GM23338 (cell line): Measurements from ENCODE around the gene RNU1-1. TPM values are rescaled to one million over a fixed set of nuclear protein-coding genes. Genes with fewer than 3 reads are reported as not detected.

ENCODE experiments used
- ATAC-seq: fragments of 200-7000 bp; cut with Tn5 transposase; 3 replicates; pipeline ENCODE4 v1.9.1; 2020
- DNase-seq: peaks from one replicate; pipeline ENCODE4 v3.0.0-alpha.2; 2015; ENCODE audit warnings: low spot score
- H2AFZ ChIP-seq: fragments of 200-600 bp; sonication (generic); 2 replicates; pipeline ENCODE4 v1.8.0; 2016; ENCODE audit warnings: antibody characterized with exemption, mild to moderate bottlenecking, moderate library complexity
- H3F3A ChIP-seq: fragments of 200-600 bp; sonication (generic); replicated peaks from 2 replicates; pipeline ENCODE4 v1.8.0; 2017; ENCODE audit warnings: antibody characterized with exemption, mixed run types, low read depth
- H3K27ac ChIP-seq: fragments of 200-600 bp; sonication (generic); 2 replicates; pipeline ENCODE4 v1.6.1; 2016; ENCODE audit warnings: low read depth
- H3K27me3 ChIP-seq: fragments of 200-600 bp; sonication (generic); 2 replicates; pipeline ENCODE4 v1.8.0; 2016; ENCODE audit warnings: mild to moderate bottlenecking, mixed run types, moderate library complexity; ENCODE audit not compliant: insufficient read depth
- H3K36me3 ChIP-seq: fragments of 200-600 bp; sonication (generic); 2 replicates; pipeline ENCODE4 v1.8.0; 2016; ENCODE audit warnings: mild to moderate bottlenecking; ENCODE audit not compliant: insufficient read depth
- H3K4me1 ChIP-seq: fragments of 200-600 bp; sonication (generic); 2 replicates; pipeline ENCODE4 v1.8.0; 2016; ENCODE audit warnings: mild to moderate bottlenecking, moderate library complexity; ENCODE audit not compliant: insufficient read depth
- H3K4me2 ChIP-seq: fragments of 200-600 bp; sonication (generic); 2 replicates; pipeline ENCODE4 v1.7.1; 2017; ENCODE audit warnings: mixed run types
- H3K4me3 ChIP-seq: fragments of 200-600 bp; sonication (generic); 2 replicates; pipeline ENCODE4 v1.6.1; 2016; ENCODE audit warnings: mixed run types
- H3K79me2 ChIP-seq: fragments of 200-600 bp; sonication (generic); replicated peaks from 2 replicates; pipeline ENCODE4 v1.8.0; 2017; ENCODE audit warnings: mild to moderate bottlenecking; ENCODE audit not compliant: insufficient read depth
- H3K9me2 ChIP-seq: fragments of 200-600 bp; sonication (generic); 2 replicates; pipeline ENCODE4 v1.8.0; 2017; ENCODE audit not compliant: insufficient read depth
- H4K20me1 ChIP-seq: fragments of 200-600 bp; sonication (generic); replicated peaks from 2 replicates; pipeline ENCODE4 v1.8.0; 2017; ENCODE audit warnings: mild to moderate bottlenecking; ENCODE audit not compliant: insufficient read depth
- H3K27ac Mint-ChIP-seq: 2 replicates; pipeline ENCODE4 v1.8.0; 2020; ENCODE audit warnings: inconsistent platforms, mild to moderate bottlenecking, moderate library complexity, mixed read lengths
- H3K27me3 Mint-ChIP-seq: 3 replicates; pipeline ENCODE4 v1.8.0; 2022; ENCODE audit warnings: low read depth, mild to moderate bottlenecking, moderate library complexity, mixed read lengths, inconsistent platforms; ENCODE audit not compliant: insufficient read depth, poor library complexity
- H3K36me3 Mint-ChIP-seq: 3 replicates; pipeline ENCODE4 v1.8.0; 2021; ENCODE audit warnings: low read depth, mild to moderate bottlenecking, inconsistent platforms, moderate library complexity, mixed read lengths
- H3K4me1 Mint-ChIP-seq: 3 replicates; pipeline ENCODE4 v1.8.0; 2020; ENCODE audit warnings: mild to moderate bottlenecking, inconsistent platforms, mixed read lengths
- H3K4me3 Mint-ChIP-seq: 3 replicates; pipeline ENCODE4 v1.8.0; 2021; ENCODE audit warnings: moderate library complexity, mild to moderate bottlenecking, inconsistent platforms, mixed read lengths
- H3K9me3 Mint-ChIP-seq: 3 replicates; pipeline ENCODE4 v1.8.0; 2020; ENCODE audit warnings: moderate library complexity, mild to moderate bottlenecking, inconsistent platforms, mixed read lengths
- CREB1 ChIP-seq: fragments of 250-450 bp; sonication (Bioruptor Pico); IDR thresholded peaks from 2 replicates; pipeline ENCODE4 v1.5.0; 2020; ENCODE audit warnings: low read depth, mild to moderate bottlenecking, moderate library complexity
- EZH2 ChIP-seq: fragments of 200-600 bp; sonication (generic); IDR thresholded peaks from one replicate; pipeline ENCODE4 v1.8.0; 2017; ENCODE audit warnings: antibody characterized with exemption, mild to moderate bottlenecking, low read depth; ENCODE audit not compliant: unreplicated experiment
- EZH2phosphoT487 ChIP-seq: fragments of 200-600 bp; sonication (generic); IDR thresholded peaks from one replicate; pipeline ENCODE4 v1.8.1; 2018; ENCODE audit warnings: antibody characterized with exemption; ENCODE audit not compliant: unreplicated experiment
- JUNB ChIP-seq: IDR thresholded peaks from one replicate; pipeline ENCODE4 v1.6.1; 2016; ENCODE audit warnings: antibody characterized with exemption; ENCODE audit not compliant: unreplicated experiment
- NANOG ChIP-seq: IDR thresholded peaks from 2 replicates; pipeline ENCODE4 v1.6.1; 2016; ENCODE audit warnings: antibody characterized with exemption, borderline replicate concordance
- POLR2AphosphoS5 ChIP-seq: IDR thresholded peaks from 2 replicates; pipeline ENCODE4 v1.6.1; 2016; ENCODE audit warnings: antibody characterized with exemption, low read depth
- STAT1 ChIP-seq: IDR thresholded peaks from one replicate; pipeline ENCODE4 v1.6.1; 2016; ENCODE audit warnings: antibody characterized with exemption; ENCODE audit not compliant: unreplicated experiment
- ZNF114 ChIP-seq: fragments of 250-450 bp; sonication (Bioruptor Pico); IDR thresholded peaks from 2 replicates; pipeline ENCODE4 v1.5.0; 2020; ENCODE audit warnings: mild to moderate bottlenecking, moderate library complexity
- ZNF331 ChIP-seq: fragments of 250-450 bp; sonication (Bioruptor Pico); IDR thresholded peaks from 2 replicates; pipeline ENCODE4 v1.5.0; 2020; ENCODE audit warnings: low read depth, mild to moderate bottlenecking, moderate library complexity
- polyA plus RNA-seq: library from polyadenylated mRNA; unstranded; fragments of >200 nt; fragmentation: Nextera tagmentation; extraction: Ambion mirVana; gene quantifications from 2 replicates; pipeline ENCODE4 v1.2.1, GENCODE V29; 2016
- total RNA-seq: library from RNA; depleted of rRNA; stranded (reverse); fragments of >200 nt; shearing (Covaris generic); gene quantifications from 2 replicates; pipeline ENCODE4 v1.2.3, GENCODE V29; 2014
- TF ChIP-seq, protein P1 (sequence below): fragments of 250-450 bp; sonication (Bioruptor Pico); IDR thresholded peaks from 2 replicates; pipeline ENCODE4 v1.5.0; 2020; ENCODE audit warnings: mild to moderate bottlenecking, moderate library complexity
- TF ChIP-seq, protein P2 (sequence below), 2 experiments: fragments of 200-600 bp in 1 of 2; sonication (generic) in 1 of 2; conservative IDR thresholded peaks; 2 replicates each; pipeline versions ENCODE4 v1.5.1 to v1.6.1; 2016 to 2017; ENCODE audit warnings: antibody characterized with exemption in 2 of 2, low read depth in 2 of 2, mild to moderate bottlenecking in 2 of 2, moderate library complexity in 1 of 2
- TF ChIP-seq, protein P3 (sequence below): IDR thresholded peaks from one replicate; pipeline ENCODE4 v1.6.1; 2018; ENCODE audit warnings: antibody characterized with exemption; ENCODE audit not compliant: unreplicated experiment

The RNU1-1 gene
- total and polyA plus RNA-seq, 2 experiments from 2014 or later = not detected

DNA sequence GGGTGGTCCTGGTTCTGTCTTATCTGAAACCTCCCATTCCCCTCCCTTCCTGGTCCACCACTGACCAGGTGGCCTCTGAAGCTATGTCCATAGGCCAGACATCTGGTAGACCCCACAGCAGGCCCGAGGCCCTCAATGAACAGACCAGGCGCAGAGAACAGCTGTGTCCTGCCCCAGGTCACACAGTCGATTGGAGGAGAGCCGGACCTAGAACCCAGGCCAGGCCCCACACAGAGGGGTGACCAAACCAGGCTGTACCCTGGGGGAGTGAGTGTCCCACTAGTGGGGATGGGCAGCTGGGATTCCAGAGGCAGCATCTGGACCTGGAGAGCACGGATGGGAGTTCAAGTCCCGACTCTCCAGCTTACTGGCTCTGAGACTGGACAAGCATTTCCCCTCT is 29.2 kb downstream of the RNU1-1 start (continued):
- TF ChIP-seq, protein P1, sequence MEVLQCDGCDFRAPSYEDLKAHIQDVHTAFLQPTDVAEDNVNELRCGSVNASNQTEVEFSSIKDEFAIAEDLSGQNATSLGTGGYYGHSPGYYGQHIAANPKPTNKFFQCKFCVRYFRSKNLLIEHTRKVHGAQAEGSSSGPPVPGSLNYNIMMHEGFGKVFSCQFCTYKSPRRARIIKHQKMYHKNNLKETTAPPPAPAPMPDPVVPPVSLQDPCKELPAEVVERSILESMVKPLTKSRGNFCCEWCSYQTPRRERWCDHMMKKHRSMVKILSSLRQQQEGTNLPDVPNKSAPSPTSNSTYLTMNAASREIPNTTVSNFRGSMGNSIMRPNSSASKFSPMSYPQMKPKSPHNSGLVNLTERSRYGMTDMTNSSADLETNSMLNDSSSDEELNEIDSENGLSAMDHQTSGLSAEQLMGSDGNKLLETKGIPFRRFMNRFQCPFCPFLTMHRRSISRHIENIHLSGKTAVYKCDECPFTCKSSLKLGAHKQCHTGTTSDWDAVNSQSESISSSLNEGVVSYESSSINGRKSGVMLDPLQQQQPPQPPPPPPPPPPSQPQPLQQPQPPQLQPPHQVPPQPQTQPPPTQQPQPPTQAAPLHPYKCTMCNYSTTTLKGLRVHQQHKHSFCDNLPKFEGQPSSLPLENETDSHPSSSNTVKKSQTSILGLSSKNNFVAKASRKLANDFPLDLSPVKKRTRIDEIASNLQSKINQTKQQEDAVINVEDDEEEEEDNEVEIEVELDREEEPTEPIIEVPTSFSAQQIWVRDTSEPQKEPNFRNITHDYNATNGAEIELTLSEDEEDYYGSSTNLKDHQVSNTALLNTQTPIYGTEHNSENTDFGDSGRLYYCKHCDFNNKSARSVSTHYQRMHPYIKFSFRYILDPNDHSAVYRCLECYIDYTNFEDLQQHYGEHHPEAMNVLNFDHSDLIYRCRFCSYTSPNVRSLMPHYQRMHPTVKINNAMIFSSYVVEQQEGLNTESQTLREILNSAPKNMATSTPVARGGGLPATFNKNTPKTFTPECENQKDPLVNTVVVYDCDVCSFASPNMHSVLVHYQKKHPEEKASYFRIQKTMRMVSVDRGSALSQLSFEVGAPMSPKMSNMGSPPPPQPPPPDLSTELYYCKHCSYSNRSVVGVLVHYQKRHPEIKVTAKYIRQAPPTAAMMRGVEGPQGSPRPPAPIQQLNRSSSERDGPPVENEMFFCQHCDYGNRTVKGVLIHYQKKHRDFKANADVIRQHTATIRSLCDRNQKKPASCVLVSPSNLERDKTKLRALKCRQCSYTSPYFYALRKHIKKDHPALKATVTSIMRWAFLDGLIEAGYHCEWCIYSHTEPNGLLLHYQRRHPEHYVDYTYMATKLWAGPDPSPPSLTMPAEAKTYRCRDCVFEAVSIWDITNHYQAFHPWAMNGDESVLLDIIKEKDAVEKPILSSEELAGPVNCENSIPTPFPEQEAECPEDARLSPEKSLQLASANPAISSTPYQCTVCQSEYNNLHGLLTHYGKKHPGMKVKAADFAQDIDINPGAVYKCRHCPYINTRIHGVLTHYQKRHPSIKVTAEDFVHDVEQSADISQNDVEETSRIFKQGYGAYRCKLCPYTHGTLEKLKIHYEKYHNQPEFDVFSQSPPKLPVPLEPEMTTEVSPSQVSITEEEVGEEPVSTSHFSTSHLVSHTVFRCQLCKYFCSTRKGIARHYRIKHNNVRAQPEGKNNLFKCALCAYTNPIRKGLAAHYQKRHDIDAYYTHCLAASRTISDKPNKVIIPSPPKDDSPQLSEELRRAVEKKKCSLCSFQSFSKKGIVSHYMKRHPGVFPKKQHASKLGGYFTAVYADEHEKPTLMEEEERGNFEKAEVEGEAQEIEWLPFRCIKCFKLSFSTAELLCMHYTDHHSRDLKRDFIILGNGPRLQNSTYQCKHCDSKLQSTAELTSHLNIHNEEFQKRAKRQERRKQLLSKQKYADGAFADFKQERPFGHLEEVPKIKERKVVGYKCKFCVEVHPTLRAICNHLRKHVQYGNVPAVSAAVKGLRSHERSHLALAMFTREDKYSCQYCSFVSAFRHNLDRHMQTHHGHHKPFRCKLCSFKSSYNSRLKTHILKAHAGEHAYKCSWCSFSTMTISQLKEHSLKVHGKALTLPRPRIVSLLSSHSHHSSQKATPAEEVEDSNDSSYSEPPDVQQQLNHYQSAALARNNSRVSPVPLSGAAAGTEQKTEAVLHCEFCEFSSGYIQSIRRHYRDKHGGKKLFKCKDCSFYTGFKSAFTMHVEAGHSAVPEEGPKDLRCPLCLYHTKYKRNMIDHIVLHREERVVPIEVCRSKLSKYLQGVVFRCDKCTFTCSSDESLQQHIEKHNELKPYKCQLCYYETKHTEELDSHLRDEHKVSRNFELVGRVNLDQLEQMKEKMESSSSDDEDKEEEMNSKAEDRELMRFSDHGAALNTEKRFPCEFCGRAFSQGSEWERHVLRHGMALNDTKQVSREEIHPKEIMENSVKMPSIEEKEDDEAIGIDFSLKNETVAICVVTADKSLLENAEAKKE (CRISPR knock-in tag) = no peak
- no peak for TF ChIP-seq ZNF114 (CRISPR knock-in tag)
- no peak for TF ChIP-seq CREB1 (CRISPR knock-in tag)

DNA sequence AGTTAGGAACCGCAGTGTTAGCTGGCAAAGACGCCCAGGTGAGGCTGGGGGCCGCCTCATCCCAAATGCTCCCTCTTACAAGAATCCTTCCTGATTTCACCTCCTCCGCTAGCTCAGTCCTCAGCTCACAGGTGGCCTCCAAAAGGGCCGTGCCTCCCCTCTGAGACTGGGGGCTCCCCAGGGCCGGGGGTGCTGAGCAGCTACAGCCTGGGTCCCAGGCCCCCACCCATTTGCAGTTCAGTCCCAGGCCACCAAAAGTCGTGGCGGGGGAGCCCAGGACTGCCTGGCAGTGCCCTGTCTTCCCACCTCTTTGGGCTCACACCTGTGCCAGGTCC is 29.6 kb downstream of the RNU1-1 start:
- H3F3A ChIP-seq = no peaks in the 10 kb centered on the region
- H3K4me3 Mint-ChIP-seq = no peak overlapping the region
- no peak for ATAC-seq
- H3K4me1 ChIP-seq = no peaks in the 10 kb centered on the region
- H3K36me3 ChIP-seq = 0 out of 2 replicates have a peak, but pooled peaks cover 3% of the 10 kb centered on the region
- no peaks in the 10 kb centered on the region for H3K4me1 Mint-ChIP-seq
- peaks cover 24% of the 10 kb centered on the region for H3K36me3 Mint-ChIP-seq
- DNase-seq = no peak
- no peak overlapping the region for H3K4me2 ChIP-seq
- H3K27me3 Mint-ChIP-seq = peaks cover 4% of the 10 kb centered on the region
- no peak overlapping the region for H3K4me3 ChIP-seq
- no peaks in the 10 kb centered on the region for H3K9me2 ChIP-seq
- H2AFZ ChIP-seq = no peak overlapping the region
- no peaks in the 10 kb centered on the region for H3K9me3 Mint-ChIP-seq
- no peaks in the 10 kb centered on the region for H3K79me2 ChIP-seq
- H3K27me3 ChIP-seq = no peaks in the 10 kb centered on the region
- no peaks in the 10 kb centered on the region for H4K20me1 ChIP-seq
- H3K27ac Mint-ChIP-seq = no peak overlapping the region
- no peak overlapping the region for H3K27ac ChIP-seq
- TF ChIP-seq EZH2phosphoT487 (no peak), CREB1 (CRISPR knock-in tag) (no peak), ZNF331 (CRISPR knock-in tag) (no peak), STAT1 (no peak), ZNF114 (CRISPR knock-in tag) (no peak), POLR2AphosphoS5 (no peak), NANOG (no peak), JUNB (no peak), EZH2 (no peak)
- TF ChIP-seq, protein P2, sequence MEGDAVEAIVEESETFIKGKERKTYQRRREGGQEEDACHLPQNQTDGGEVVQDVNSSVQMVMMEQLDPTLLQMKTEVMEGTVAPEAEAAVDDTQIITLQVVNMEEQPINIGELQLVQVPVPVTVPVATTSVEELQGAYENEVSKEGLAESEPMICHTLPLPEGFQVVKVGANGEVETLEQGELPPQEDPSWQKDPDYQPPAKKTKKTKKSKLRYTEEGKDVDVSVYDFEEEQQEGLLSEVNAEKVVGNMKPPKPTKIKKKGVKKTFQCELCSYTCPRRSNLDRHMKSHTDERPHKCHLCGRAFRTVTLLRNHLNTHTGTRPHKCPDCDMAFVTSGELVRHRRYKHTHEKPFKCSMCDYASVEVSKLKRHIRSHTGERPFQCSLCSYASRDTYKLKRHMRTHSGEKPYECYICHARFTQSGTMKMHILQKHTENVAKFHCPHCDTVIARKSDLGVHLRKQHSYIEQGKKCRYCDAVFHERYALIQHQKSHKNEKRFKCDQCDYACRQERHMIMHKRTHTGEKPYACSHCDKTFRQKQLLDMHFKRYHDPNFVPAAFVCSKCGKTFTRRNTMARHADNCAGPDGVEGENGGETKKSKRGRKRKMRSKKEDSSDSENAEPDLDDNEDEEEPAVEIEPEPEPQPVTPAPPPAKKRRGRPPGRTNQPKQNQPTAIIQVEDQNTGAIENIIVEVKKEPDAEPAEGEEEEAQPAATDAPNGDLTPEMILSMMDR (conservative IDR thresholded peaks at IDR 0.05; ENCODE audit: low read depth in 2 of 2) = no peak
- TF ChIP-seq, protein P3, sequence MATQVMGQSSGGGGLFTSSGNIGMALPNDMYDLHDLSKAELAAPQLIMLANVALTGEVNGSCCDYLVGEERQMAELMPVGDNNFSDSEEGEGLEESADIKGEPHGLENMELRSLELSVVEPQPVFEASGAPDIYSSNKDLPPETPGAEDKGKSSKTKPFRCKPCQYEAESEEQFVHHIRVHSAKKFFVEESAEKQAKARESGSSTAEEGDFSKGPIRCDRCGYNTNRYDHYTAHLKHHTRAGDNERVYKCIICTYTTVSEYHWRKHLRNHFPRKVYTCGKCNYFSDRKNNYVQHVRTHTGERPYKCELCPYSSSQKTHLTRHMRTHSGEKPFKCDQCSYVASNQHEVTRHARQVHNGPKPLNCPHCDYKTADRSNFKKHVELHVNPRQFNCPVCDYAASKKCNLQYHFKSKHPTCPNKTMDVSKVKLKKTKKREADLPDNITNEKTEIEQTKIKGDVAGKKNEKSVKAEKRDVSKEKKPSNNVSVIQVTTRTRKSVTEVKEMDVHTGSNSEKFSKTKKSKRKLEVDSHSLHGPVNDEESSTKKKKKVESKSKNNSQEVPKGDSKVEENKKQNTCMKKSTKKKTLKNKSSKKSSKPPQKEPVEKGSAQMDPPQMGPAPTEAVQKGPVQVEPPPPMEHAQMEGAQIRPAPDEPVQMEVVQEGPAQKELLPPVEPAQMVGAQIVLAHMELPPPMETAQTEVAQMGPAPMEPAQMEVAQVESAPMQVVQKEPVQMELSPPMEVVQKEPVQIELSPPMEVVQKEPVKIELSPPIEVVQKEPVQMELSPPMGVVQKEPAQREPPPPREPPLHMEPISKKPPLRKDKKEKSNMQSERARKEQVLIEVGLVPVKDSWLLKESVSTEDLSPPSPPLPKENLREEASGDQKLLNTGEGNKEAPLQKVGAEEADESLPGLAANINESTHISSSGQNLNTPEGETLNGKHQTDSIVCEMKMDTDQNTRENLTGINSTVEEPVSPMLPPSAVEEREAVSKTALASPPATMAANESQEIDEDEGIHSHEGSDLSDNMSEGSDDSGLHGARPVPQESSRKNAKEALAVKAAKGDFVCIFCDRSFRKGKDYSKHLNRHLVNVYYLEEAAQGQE = no peak
